ENCODE results near the gene ZNF77.
A peak's percentile ranks its signal among the peaks of the same experiment; 100 is the strongest.
"Not testable (repeated sequence)": the region's sequence is repeated elsewhere in the genome, so short reads cannot be mapped to it uniquely, and the experiment has no call there.

ZNF77 gene

GRCh38 chr19:2944775-2945574, at the start of gene ZNF77:
TSS of gene ZNF77 (minus strand) at chr19:2944971. CDS start at chr19:2944840, 131 bp downstream.
- ATAC-seq, result peak; percentile 99
- peaks cover 64% of the 10 kb centered on the region for H3K4me1 Mint-ChIP-seq
- peak within 1 kb of the TSS; percentile 98 to 100 for H3K4me3 Mint-ChIP-seq

GRCh38 chr19:2993579-2993978, 48.8 kb upstream of the ZNF77 start:
- no peaks in the 10 kb centered on the region for H3K9me3 Mint-ChIP-seq
- H3K4me3 Mint-ChIP-seq, result no peak overlapping the region
- ATAC-seq (no peak), DNase-seq (no peak)
- H3K4me1 Mint-ChIP-seq, result no peaks in the 10 kb centered on the region
- H3K27me3 Mint-ChIP-seq, result no peaks in the 10 kb centered on the region
- H3K27ac Mint-ChIP-seq, result no peak overlapping the region

More at GRCh38 chr19:2944775-2945574, at the start of gene ZNF77:
- peak; percentile 96 to 99 for DNase-seq
- H3K9me3 Mint-ChIP-seq, result no peaks in the 10 kb centered on the region
- H3K27ac Mint-ChIP-seq, result peak within 1 kb of the TSS; percentile 97 to 100
- no peaks in the 10 kb centered on the region for H3K27me3 Mint-ChIP-seq

GRCh38 chr19:2992958-2993357, 48.2 kb upstream of the ZNF77 start:
- ATAC-seq, result no peak
- Mint-ChIP-seq H3K4me1 (no peaks in the 10 kb centered on the region), H3K4me3 (no peak overlapping the region), H3K27ac (no peak overlapping the region), H3K9me3 (no peaks in the 10 kb centered on the region), H3K27me3 (no peaks in the 10 kb centered on the region)
- no peak for DNase-seq

- not testable (repeated sequence) for ATAC-seq, H3K4me1 Mint-ChIP-seq, H3K4me3 Mint-ChIP-seq, H3K9me3 Mint-ChIP-seq, H3K27me3 Mint-ChIP-seq, DNase-seq, H3K27ac Mint-ChIP-seq
Observed at GRCh38 chr19:2992333-2992732, 47.6 kb upstream of the ZNF77 start.

- Mint-ChIP-seq H3K4me1 (no peaks in the 10 kb centered on the region), H3K27ac (no peak overlapping the region), H3K4me3 (no peak overlapping the region), H3K9me3 (no peaks in the 10 kb centered on the region), H3K27me3 (peaks cover 17% of the 10 kb centered on the region)
- ATAC-seq, result no peak
- no peak for DNase-seq
Observed at GRCh38 chr19:2989236-2989946, 44.6 kb upstream of the ZNF77 start.

- DNase-seq, result no peak
- Mint-ChIP-seq H3K27me3 (peaks cover 25% of the 10 kb centered on the region), H3K4me1 (no peaks in the 10 kb centered on the region), H3K27ac (no peak overlapping the region), H3K4me3 (no peak overlapping the region), H3K9me3 (no peaks in the 10 kb centered on the region)
- no peak for ATAC-seq
Observed at GRCh38 chr19:2988568-2988967, 43.8 kb upstream of the ZNF77 start.

GRCh38 chr19:2987797-2988196, 43.0 kb upstream of the ZNF77 start:
- no peak for DNase-seq
- no peak for ATAC-seq
- Mint-ChIP-seq H3K9me3 (no peaks in the 10 kb centered on the region), H3K4me1 (peaks cover 7% of the 10 kb centered on the region), H3K4me3 (no peak overlapping the region), H3K27ac (no peak overlapping the region), H3K27me3 (peaks cover 33% of the 10 kb centered on the region)

GRCh38 chr19:2986951-2987524, 42.3 kb upstream of the ZNF77 start:
- H3K27me3 Mint-ChIP-seq, result peaks cover 41% of the 10 kb centered on the region
- no peak overlapping the region for H3K4me3 Mint-ChIP-seq
- DNase-seq (no peak), ATAC-seq (no peak)
- H3K9me3 Mint-ChIP-seq, result no peaks in the 10 kb centered on the region
- H3K27ac Mint-ChIP-seq, result no peak overlapping the region
- peaks cover 7% of the 10 kb centered on the region for H3K4me1 Mint-ChIP-seq

- H3K27me3 Mint-ChIP-seq, result peaks cover 49% of the 10 kb centered on the region
- H3K9me3 Mint-ChIP-seq, result no peaks in the 10 kb centered on the region
- peaks cover 7% of the 10 kb centered on the region for H3K4me1 Mint-ChIP-seq
- H3K27ac Mint-ChIP-seq, result no peak overlapping the region
- no peak for DNase-seq
- no peak overlapping the region for H3K4me3 Mint-ChIP-seq
- ATAC-seq, result no peak
Observed at GRCh38 chr19:2984215-2984528, 39.4 kb upstream of the ZNF77 start.

- Mint-ChIP-seq H3K4me3 (peak overlapping the region in 1 of 2 donors; percentile 49), H3K9me3 (no peaks in the 10 kb centered on the region), H3K27ac (no peak overlapping the region), H3K27me3 (peaks cover 49% of the 10 kb centered on the region), H3K4me1 (peaks cover 7% of the 10 kb centered on the region)
- no peak for DNase-seq
- ATAC-seq, result peak; percentile 12
Observed at GRCh38 chr19:2983351-2984214, 38.8 kb upstream of the ZNF77 start.

GRCh38 chr19:2982983-2983350, 38.2 kb upstream of the ZNF77 start:
- H3K4me1 Mint-ChIP-seq, result peaks cover 7% of the 10 kb centered on the region
- no peak overlapping the region for H3K27ac Mint-ChIP-seq
- no peak for DNase-seq
- ATAC-seq, result no peak
- peaks cover 49% of the 10 kb centered on the region for H3K27me3 Mint-ChIP-seq
- H3K4me3 Mint-ChIP-seq, result no peak overlapping the region
- no peaks in the 10 kb centered on the region for H3K9me3 Mint-ChIP-seq

- Mint-ChIP-seq H3K4me1 (peaks cover 11% of the 10 kb centered on the region), H3K9me3 (no peaks in the 10 kb centered on the region), H3K27ac (peak overlapping the region in 1 of 2 donors; percentile 54), H3K27me3 (peaks cover 49% of the 10 kb centered on the region), H3K4me3 (no peak overlapping the region)
- no peak for ATAC-seq
- DNase-seq, result no peak
Observed at GRCh38 chr19:2982561-2982960, 37.8 kb upstream of the ZNF77 start.

- Mint-ChIP-seq H3K27me3 (peaks cover 46% of the 10 kb centered on the region), H3K27ac (no peak overlapping the region), H3K9me3 (no peaks in the 10 kb centered on the region)
Observed at GRCh38 chr19:2981898-2982297, 37.1 kb upstream of the ZNF77 start.

GRCh38 chr19:2978772-2979171, 34.0 kb upstream of the ZNF77 start:
- DNase-seq (no peak), ATAC-seq (no peak)
- no peaks in the 10 kb centered on the region for H3K9me3 Mint-ChIP-seq
- H3K27ac Mint-ChIP-seq, result no peak overlapping the region
- no peak overlapping the region for H3K4me3 Mint-ChIP-seq
- H3K4me1 Mint-ChIP-seq, result peaks cover 39% of the 10 kb centered on the region
- H3K27me3 Mint-ChIP-seq, result peaks cover 36% of the 10 kb centered on the region

More at GRCh38 chr19:2981898-2982297, 37.1 kb upstream of the ZNF77 start:
- no peak for ATAC-seq
- DNase-seq, result no peak
- Mint-ChIP-seq H3K4me3 (no peak overlapping the region), H3K4me1 (peaks cover 18% of the 10 kb centered on the region)

GRCh38 chr19:2978166-2978767, 33.5 kb upstream of the ZNF77 start:
- H3K4me1 Mint-ChIP-seq, result peaks cover 36% of the 10 kb centered on the region

More at GRCh38 chr19:2978166-2978767, 33.5 kb upstream of the ZNF77 start:
- Mint-ChIP-seq H3K9me3 (no peaks in the 10 kb centered on the region), H3K27ac (no peak overlapping the region), H3K4me3 (peak overlapping the region in 1 of 2 donors; percentile 99), H3K27me3 (peaks cover 35% of the 10 kb centered on the region)
- DNase-seq (no peak), ATAC-seq (no peak)
